NCI-H748 (cell line): ENCODE measurements around the gene KLHL41.
A peak's percentile ranks its signal among the peaks of the same experiment; 100 is the strongest.
"Not testable (repeated sequence)": the region's sequence is repeated elsewhere in the genome, so short reads cannot be mapped to it uniquely, and the experiment has no call there.

Source experiments
- DNase-seq: peaks from one replicate; lab custom pipeline; 2025; ENCODE audit not compliant: unreplicated experiment; lab: John Stamatoyannopoulos, UW

KLHL41 gene

GRCh38 chr2:169571571-169571970 is 62.1 kb downstream of the KLHL41 start:
- no peak for DNase-seq

DNA sequence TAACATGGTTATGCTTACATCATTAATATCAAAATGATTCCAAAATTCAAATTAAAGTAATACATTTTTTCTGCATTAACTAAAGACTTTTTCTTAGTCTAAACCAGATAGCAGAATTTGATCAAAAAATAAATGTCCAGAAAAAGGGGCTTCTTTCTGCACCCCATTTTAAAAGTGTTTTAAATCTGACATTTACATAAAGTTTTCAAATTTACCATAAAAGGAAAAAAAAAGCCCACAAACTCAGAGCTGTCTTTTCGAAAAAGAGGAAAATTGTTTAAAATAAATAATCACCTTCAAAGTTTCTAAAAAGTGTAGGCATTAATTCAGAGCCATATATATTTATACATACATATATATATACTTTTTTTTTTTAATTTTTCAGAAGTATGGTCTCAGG is 62.7 kb downstream of the KLHL41 start:
- DNase-seq = no peak

DNA sequence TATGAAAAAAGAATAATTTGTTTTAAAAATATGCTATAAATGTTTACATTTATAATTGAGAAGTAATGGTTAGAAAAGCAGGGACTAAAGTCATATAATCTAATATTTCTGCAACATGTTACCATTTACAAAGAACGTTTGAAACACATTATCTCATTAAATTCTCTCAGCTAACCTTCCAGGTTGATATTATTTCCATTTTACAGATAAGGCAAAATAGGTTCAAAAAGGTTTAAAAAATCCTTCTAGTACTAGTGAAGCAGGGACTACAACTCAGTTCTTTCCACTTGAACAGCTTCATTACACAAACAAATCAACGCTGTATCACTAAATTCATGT is 63.3 kb downstream of the KLHL41 start:
- DNase-seq = no peak

DNA sequence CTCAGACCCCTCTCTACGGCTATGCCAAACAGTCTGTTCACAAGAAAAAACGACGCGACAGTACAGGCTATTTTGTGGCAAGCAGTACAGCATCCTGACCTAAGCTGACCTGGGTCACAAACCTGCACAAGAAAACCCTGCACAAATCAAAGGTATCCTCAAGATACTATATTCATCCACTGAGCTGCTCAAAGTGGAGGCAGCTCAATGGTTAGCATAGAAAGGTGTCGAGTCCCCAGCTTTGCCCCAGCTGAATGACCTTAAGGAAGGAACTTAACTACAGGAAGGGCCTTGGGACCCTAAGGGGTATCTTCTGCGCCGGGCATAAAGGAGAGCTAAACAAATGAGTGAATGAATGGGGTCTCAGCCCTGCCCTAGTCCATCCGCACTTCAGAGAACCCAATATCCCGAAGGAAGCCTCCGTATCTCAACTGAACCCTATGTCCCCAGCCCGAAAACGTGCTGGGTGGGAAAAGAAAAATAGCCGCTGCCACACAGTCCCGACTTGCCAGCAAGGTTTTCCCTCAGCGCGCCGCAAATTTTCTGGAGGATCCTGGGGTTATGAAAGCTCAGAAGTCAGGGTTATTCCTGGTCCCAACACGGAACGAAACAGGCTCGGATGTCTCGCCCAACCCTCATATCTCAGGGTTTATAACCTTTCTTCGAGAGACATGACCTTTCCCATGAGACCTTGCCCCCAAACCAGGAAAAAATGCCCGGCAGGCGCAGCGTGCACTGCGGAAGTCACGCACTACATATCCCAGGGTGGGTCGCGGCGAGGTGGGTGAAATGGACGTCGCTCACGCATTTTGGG is 63.9 kb downstream of the KLHL41 start, which contains the start of gene FASTKD1:
Gene FASTKD1, minus strand, starts transcription at position 706 of the 814 bp plus-strand sequence. CDS start 1,836 bp downstream, outside the sequence.
- DNase-seq = peak; percentile 95

DNA sequence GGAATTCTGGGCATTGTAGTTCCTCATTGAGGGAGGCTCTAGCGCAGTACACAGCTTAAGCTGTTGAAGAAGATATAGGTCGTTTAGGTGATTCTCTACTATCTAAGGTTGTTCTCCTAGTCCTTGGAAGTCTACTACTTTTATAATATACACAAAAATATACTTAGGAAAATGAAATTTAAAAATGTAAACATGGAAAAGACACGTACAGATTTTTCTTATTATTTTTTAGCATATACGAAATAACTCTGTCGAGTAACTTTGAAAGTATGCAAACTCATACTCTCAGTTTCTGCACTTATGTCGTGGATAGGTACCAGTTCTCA is 64.4 kb downstream of the KLHL41 start:
- DNase-seq = no peak

DNA sequence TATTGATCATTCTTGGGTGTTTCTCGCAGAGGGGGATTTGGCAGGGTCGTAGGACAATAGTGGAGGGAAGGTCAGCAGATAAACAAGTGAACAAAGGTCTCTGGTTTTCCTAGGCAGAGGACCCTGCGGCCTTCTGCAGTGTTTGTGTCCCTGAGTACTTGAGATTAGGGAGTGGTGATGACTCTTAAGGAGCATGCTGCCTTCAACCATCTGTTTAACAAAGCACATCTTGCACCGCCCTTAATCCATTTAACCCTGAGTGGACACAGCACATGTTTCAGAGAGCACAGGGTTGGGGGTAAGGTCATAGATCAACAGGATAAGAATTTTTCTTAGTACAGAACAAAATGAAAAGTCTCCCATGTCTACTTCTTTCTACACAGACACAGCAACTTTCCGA is 65.0 kb downstream of the KLHL41 start:
- not testable (repeated sequence) for DNase-seq

GRCh38 chr2:169575264-169575663 is 65.8 kb downstream of the KLHL41 start:
- DNase-seq = not testable (repeated sequence)
